ENCODE results near the gene SERPINA5. TPM values are rescaled to one million over a fixed set of nuclear protein-coding genes. Genes with fewer than 3 reads are reported as not detected.

The SERPINA5 gene
- total RNA-seq, 4 donors from 2014 or later, result 0.32 to 37.6 (median 1.5) TPM; not detected in 1

DNA sequence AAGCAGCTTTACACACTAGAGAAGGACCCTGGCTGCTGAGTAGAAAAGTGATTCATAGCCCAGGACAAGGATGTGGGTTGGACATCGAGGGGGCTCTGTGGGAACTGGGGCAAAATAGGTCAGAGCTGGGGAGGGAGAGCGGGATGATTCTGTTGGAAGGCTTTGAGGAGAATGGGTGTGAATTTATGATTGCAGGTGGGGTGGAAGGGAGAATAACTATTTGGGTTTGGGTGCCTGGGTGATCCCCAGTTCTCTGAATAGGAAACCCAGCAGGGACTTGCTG is 44.1 kb downstream of the SERPINA5 start:
- WGBS, 2 donors (ENCODE audit: low coverage in 1 of 2), result 66 to 80% methylated on average over 1 to 2 of the region's 2 CpGs
- no peak for DNase-seq
- Histone ChIP-seq H3K27me3 (no peaks in the 10 kb centered on the region), H3K36me3 (no peaks in the 10 kb centered on the region), H3K27ac (no peak overlapping the region), H3K4me1 (no peaks in the 10 kb centered on the region), H3K4me3 (no peak overlapping the region), H3K9me3 (no peaks in the 10 kb centered on the region)
- TF ChIP-seq EP300 (IDR thresholded peaks at IDR 0.05; ENCODE audit: low read depth) (no peak), CTCF (IDR thresholded peaks at IDR 0.05) (no peak), POLR2A (IDR thresholded peaks at IDR 0.05) (no peak), POLR2AphosphoS5 (IDR thresholded peaks at IDR 0.05) (no peak)
- intact Hi-C loops (cut with DNase I; ENCODE audit: low total_unique reads) (no loop called here), in situ Hi-C loops (cut with MboI; ENCODE audit: low pct_ligation_motif_present in 1 of 4, low pct_unique_long_range_greater_than_20kb in 1 of 4, low sequenced_read_pairs in 3 of 4) (no loop called here)

DNA sequence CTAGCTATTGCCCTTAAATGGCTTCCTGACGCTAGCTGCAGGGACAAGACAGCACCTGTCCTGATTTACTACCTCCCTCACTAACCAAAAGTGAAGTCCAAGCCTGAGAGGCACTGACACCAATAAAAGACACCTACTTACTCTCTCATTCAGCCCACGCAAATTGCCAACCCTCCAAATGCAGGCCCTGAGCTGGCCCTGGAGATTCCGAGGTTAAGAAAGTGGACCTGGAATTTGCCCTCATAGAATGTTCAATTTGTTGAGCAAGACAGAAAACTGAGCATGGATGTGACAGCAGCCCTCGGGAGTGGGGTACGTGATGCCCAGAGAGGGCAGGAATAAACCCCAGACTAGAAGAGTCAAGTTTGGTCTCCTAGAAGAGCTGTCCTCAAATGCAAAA is 47.4 kb downstream of the SERPINA5 start:
- Histone ChIP-seq H3K4me1 (no peaks in the 10 kb centered on the region), H3K27ac (no peak overlapping the region), H3K36me3 (no peaks in the 10 kb centered on the region), H3K4me3 (no peak overlapping the region), H3K27me3 (no peaks in the 10 kb centered on the region), H3K9me3 (no peaks in the 10 kb centered on the region)
- WGBS, 2 donors (ENCODE audit: low coverage in 1 of 2), result 83 to 100% methylated on average over 1 to 5 of the region's 5 CpGs
- DNase-seq, result no peak
- TF ChIP-seq POLR2A (IDR thresholded peaks at IDR 0.05) (no peak), CTCF (IDR thresholded peaks at IDR 0.05) (no peak), EP300 (IDR thresholded peaks at IDR 0.05; ENCODE audit: low read depth) (no peak), POLR2AphosphoS5 (IDR thresholded peaks at IDR 0.05) (no peak)
- in situ Hi-C loops (cut with MboI; ENCODE audit: low pct_ligation_motif_present in 1 of 4, low pct_unique_long_range_greater_than_20kb in 1 of 4, low sequenced_read_pairs in 3 of 4), result no loop called here
- intact Hi-C loops (cut with DNase I; ENCODE audit: low total_unique reads), result no loop called here

- Histone ChIP-seq H3K9me3 (no peaks in the 10 kb centered on the region), H3K27me3 (no peaks in the 10 kb centered on the region), H3K36me3 (no peaks in the 10 kb centered on the region), H3K4me3 (no peak overlapping the region), H3K4me1 (no peaks in the 10 kb centered on the region), H3K27ac (no peak overlapping the region)
- intact Hi-C loops (cut with DNase I; ENCODE audit: low total_unique reads) (no loop called here), in situ Hi-C loops (cut with MboI; ENCODE audit: low pct_ligation_motif_present in 1 of 4, low pct_unique_long_range_greater_than_20kb in 1 of 4, low sequenced_read_pairs in 3 of 4) (no loop called here)
- 84% methylated on average over 4 of the region's 4 CpGs; no CpG with 5 or more reads in 1 of the 2 donors for WGBS, 2 donors (ENCODE audit: low coverage in 1 of 2)
- DNase-seq, result no peak
- TF ChIP-seq POLR2AphosphoS5 (IDR thresholded peaks at IDR 0.05) (no peak), EP300 (IDR thresholded peaks at IDR 0.05; ENCODE audit: low read depth) (no peak), CTCF (IDR thresholded peaks at IDR 0.05) (no peak), POLR2A (IDR thresholded peaks at IDR 0.05) (no peak)
Measured at GRCh38 chr14:94630396-94630795, 49.2 kb downstream of the SERPINA5 start.

DNA sequence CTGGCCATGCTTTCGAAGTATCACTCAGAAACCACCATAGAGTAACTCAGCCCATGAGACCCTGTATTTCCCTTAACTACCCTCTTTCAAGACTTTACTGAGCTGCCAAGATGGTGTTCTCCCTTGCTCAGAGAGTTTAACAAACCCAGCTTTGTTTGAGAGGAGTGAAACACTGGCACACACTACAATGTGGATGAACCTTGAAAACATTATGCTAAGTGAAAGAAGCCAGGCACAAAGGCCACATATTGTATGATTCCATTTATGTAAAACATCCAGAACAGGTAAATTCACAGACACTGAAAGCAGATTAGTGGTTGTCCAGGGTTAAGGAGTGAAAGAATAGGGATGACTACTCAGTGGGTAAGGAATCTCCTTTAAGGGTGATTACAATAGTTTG is 49.8 kb downstream of the SERPINA5 start:
- H3K36me3 ChIP-seq, result no peaks in the 10 kb centered on the region
- 92% methylated on average over 1 of the region's 1 CpG; no CpG with 5 or more reads in 1 of the 2 donors for WGBS, 2 donors (ENCODE audit: low coverage in 1 of 2)
- TF ChIP-seq POLR2AphosphoS5 (IDR thresholded peaks at IDR 0.05) (no peak), CTCF (IDR thresholded peaks at IDR 0.05) (no peak), EP300 (IDR thresholded peaks at IDR 0.05; ENCODE audit: low read depth) (no peak), POLR2A (IDR thresholded peaks at IDR 0.05) (no peak)
- in situ Hi-C loops (cut with MboI; ENCODE audit: low pct_ligation_motif_present in 1 of 4, low pct_unique_long_range_greater_than_20kb in 1 of 4, low sequenced_read_pairs in 3 of 4) (no loop called here), intact Hi-C loops (cut with DNase I; ENCODE audit: low total_unique reads) (no loop called here)
- H3K27ac ChIP-seq, result no peak overlapping the region
- no peak for DNase-seq
- no peak overlapping the region for H3K4me3 ChIP-seq
- no peaks in the 10 kb centered on the region for H3K27me3 ChIP-seq
- H3K4me1 ChIP-seq, result no peaks in the 10 kb centered on the region
- H3K9me3 ChIP-seq, result no peaks in the 10 kb centered on the region
